ENCODE results near the gene CELF1. TPM values are rescaled to one million over a fixed set of nuclear protein-coding genes. Genes with fewer than 3 reads are reported as not detected.
A peak's percentile ranks its signal among the peaks of the same experiment; 100 is the strongest.

Gene CELF1
- total RNA-seq, 2 donors from 2014 or later: 57.1 to 65.9 TPM

DNA sequence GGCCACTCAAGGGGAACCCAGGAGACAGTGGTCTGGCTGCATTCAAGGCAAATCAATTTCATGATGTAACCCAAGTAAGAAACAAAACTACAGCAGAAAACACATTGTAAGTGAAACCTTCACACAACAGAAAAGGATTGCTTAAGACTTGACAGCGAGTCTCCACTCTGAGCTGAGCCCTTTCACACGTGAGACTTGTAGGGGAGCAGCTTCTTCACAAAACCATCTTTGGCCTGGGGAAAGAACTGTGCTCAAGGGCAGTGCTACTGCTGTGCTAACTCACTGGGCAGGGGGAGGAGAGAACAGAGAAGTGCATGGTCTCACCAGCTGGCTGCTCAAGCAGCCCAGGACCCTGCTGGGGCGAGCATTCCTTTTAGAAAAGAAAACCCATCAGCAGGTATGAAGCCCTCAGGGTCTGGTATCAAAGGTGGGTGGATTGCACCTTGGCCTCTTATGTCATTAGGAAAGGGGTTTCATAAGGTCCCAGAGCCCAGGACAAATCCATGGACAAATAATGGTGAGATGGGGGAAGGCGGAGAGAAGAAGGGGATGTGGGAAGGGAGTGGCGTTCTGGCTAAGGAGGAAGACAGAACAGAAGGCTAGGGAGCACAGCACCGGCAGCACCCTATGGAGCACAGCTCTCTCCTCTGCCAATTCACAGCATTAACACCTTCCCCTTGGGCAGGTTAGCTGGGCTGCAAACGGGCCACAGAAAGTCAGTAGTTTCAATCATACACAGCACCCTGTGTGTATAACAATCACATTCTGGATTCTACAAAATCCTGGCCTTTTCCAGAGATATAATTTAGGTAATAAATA, 83.4 kb downstream of the CELF1 start:
- DNase-seq (ENCODE audit: low spot score): no peak
- Histone ChIP-seq H3K27ac (no peak overlapping the region), H3K4me1 (peaks cover 0 to 34% of the 10 kb centered on the region in 2 donors), H3K9me3 (no peaks in the 10 kb centered on the region), H3K4me3 (no peak overlapping the region), H3K27me3 (no peaks in the 10 kb centered on the region), H3K36me3 (peaks cover 44% of the 10 kb centered on the region)
- no peak for TF ChIP-seq CTCF (IDR thresholded peaks at IDR 0.05)

DNA sequence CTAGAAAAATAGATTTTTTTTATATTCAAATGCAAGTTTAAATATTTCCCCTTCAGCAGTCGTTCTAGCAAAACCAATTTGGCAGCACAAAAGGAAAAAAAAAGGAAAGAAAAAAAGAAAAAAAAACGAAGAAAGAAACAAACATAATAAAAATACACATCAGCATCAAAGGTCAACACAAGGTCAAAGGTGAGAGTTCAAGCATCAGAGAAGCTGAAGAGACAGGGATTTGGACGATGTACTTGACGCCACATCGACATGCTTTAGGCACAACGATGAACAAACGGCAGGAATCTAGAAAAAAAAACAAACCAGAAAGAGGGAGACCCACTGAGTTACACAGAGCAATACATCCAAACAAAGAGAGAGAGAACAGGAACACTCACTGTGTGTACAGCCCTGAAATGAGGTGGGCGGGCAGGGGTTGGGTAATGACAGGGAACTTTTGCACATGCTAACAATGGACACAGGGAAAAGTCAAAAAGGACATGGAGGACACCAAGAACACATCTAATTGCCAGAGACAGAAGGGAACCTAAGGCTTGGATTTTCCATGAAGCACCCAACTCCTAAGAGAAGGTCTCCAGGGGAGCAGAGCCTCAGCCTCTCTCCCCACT, 84.2 kb downstream of the CELF1 start:
- Histone ChIP-seq H3K36me3 (peaks cover 35% of the 10 kb centered on the region), H3K4me3 (no peak overlapping the region), H3K9me3 (no peaks in the 10 kb centered on the region), H3K4me1 (peaks cover 0 to 34% of the 10 kb centered on the region in 2 donors), H3K27ac (no peak overlapping the region), H3K27me3 (no peaks in the 10 kb centered on the region)
- no peak for TF ChIP-seq CTCF (IDR thresholded peaks at IDR 0.05)
- no peak for DNase-seq (ENCODE audit: low spot score)

- H3K9me3 ChIP-seq: no peaks in the 10 kb centered on the region
- H3K4me3 ChIP-seq: no peak overlapping the region
- peaks cover 21% of the 10 kb centered on the region for H3K36me3 ChIP-seq
- H3K27me3 ChIP-seq: no peaks in the 10 kb centered on the region
- no peak for TF ChIP-seq CTCF (IDR thresholded peaks at IDR 0.05)
- no peak for DNase-seq (ENCODE audit: low spot score)
- H3K27ac ChIP-seq: peak overlapping the region; percentile 37 to 50
- peaks cover 0 to 34% of the 10 kb centered on the region in 2 donors for H3K4me1 ChIP-seq
These were observed 85.6 kb downstream of the CELF1 start for GRCh38 chr11:47467357-47467756.

DNA sequence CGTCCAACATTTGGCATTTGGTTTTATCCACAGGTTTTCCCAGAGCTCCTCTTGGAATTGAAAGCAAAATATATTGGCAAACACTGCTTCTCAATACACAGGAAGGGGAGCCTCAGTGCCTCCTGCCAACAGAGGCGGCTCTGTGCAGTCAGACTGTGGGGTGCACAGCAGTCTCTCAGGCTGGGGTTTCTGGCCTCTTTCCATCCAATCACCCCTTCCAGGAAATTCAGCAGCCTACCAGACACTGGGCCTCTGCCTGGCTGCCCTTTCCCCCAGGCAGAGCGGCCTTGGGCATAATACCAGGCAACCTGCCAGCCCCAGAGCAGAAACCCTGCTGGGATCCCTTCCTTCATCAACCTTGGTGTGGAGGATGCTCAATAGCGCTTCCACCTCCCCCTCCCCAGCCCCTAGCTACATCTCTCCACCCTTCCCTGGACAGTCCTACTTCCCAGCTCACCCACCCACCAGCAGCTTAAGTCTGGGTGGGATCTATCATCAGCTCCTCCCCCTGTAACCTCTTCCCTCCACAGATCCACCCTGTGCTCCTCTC, 86.2 kb downstream of the CELF1 start:
- no peak for TF ChIP-seq CTCF (IDR thresholded peaks at IDR 0.05)
- Histone ChIP-seq H3K4me3 (no peak overlapping the region), H3K36me3 (peaks cover 16% of the 10 kb centered on the region), H3K4me1 (peaks cover 0 to 34% of the 10 kb centered on the region in 2 donors), H3K9me3 (no peaks in the 10 kb centered on the region), H3K27ac (peak overlapping the region; percentile 37 to 50), H3K27me3 (no peaks in the 10 kb centered on the region)
- no peak for DNase-seq (ENCODE audit: low spot score)

GRCh38 chr11:47466201-47466600, 86.7 kb downstream of the CELF1 start:
- H3K27me3 ChIP-seq: no peaks in the 10 kb centered on the region
- no peak for TF ChIP-seq CTCF (IDR thresholded peaks at IDR 0.05)
- H3K36me3 ChIP-seq: peaks cover 10% of the 10 kb centered on the region
- peak overlapping the region; percentile 37 to 50 for H3K27ac ChIP-seq
- H3K4me1 ChIP-seq: peaks cover 0 to 34% of the 10 kb centered on the region in 2 donors
- no peak for DNase-seq (ENCODE audit: low spot score)
- no peaks in the 10 kb centered on the region for H3K9me3 ChIP-seq
- no peak overlapping the region for H3K4me3 ChIP-seq

Data from right atrium auricular region (tissue), 2 donors.